ENCODE measurements around the gene CCSER1.

Gene CCSER1

GRCh38 chr4:90127223-90127705 lies at the start of gene CCSER1:
TSS of gene CCSER1 (plus strand) at chr4:90127394.
- DNase-seq (ENCODE audit: low read depth, low spot score) = no peak

GRCh38 chr4:90078440-90078839 lies 48.8 kb upstream of the CCSER1 start:
- DNase-seq (ENCODE audit: low read depth, low spot score) = no peak

- no peak for DNase-seq (ENCODE audit: low read depth, low spot score)
These were observed 47.1 kb upstream of the CCSER1 start for GRCh38 chr4:90080116-90080515.

DNA sequence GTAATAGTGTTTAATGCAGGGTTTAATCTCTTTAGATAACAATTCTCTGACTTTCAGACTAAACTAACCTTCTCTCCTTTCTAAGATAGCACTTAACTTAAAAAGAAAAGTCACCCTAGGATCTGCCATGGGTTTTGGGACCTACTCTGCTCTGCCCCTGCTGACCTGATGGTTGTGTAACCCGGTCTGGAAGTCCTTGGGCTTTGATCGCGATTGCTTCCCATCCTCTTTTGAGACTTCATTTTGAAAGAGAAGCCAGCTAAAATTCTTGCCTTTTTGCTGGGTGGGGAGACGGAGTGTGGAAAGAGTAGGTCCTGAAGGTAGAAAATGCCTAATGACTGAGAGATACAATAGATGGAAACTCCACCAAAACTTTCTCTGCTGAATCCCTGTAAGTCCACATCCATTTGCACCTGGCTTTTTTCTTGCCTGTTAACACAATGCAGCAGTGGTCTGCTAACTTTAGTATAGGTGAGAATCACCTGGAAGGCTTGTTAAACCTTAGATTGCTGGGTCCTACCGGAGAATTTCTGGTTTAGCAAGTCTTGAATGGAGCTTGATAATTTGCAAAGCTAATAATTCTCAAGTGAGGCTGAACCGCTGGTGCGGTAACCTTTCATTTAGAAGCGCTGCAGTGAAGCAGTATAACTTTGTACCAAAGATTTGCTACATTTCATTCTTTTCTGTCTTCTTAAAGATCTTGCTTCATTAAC lies 45.6 kb upstream of the CCSER1 start:
- DNase-seq (ENCODE audit: low read depth, low spot score) = no peak

DNA sequence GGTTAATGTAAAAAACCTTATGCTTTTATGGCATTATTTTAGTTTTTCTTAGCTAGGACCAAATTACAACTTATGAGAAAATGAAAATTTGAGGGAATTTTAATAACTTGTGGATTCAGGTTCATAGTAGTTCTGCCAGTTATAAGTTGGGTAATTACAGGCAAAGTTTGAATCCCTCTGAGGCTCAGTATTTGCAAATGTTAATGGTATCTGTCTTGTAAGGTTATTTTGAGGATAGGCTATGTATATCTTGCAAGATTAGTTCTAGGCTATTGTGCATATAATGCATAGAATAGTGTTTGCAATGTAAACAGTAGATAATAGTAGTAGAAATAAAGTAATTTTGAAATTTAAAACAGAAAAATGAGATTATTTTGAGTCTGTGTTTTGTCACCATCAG lies 44.7 kb upstream of the CCSER1 start:
- no peak for DNase-seq (ENCODE audit: low read depth, low spot score)

DNA sequence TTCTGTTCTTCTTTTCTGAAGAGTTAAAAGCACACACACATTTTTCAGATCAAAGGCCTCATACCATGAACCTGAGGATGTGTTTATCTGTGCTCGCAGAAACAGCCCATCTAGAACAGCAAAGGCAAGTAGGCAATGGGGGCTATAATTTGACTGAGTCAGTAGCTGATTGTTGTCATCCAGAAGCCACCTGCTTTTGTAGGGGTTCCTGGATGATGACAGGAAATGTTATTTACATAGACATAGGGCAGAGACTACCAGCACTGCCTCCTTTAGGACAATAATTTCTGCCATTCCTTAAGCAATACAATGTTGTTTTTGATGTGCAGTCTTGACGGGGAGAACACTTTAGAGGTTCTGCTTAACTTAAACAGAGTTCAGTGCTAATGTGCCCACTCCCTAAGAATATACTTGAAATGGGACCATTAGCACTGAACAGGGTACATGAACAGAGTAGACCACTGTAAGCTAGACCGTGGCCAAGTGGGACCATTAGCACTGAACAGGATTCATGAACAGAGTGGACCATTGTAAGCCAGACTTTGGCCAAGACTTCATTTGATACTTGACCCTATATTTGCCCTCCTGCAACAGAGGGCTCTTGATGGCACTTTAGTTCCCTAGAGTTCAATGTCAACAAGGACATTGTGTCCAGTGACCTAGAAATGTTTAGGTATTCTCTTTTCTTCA lies 42.8 kb upstream of the CCSER1 start:
- DNase-seq (ENCODE audit: low read depth, low spot score) = no peak

DNA sequence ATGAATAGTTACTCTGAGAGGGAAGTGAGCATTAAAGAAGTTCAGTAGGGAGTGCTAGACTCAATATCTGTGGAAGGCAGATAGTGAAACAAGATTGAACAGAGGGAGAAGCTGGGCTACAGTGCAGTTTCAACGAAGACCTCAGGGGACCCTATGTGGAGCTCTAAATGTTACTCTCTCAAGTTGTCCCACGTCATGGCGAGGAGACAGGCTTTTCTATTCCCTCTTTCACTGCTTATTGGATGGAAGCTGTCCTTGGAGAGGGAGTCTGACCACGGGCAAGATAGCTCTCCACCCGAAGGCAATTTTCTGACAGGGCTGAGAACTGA lies 42.3 kb upstream of the CCSER1 start:
- no peak for DNase-seq (ENCODE audit: low read depth, low spot score)

DNA sequence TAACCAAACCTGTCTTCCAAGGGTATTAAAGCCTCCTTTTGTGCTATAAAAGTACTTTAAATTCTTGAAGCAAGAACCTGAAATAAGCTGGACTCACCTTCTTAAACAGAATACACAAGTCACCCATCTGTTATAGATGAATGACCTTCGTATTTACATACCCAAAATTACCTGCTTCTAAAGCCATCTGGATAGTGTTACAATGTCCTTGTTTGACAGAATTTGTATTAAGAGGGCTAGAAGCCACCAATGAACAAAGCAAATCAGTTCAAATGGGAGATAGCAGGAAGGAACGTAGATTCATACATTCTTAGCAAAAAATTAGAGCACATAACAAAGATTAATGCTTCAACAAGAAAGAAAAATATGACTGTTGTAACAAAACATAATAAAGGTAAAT lies 33.7 kb upstream of the CCSER1 start:
- DNase-seq (ENCODE audit: low read depth, low spot score) = no peak

- no peak for DNase-seq (ENCODE audit: low read depth, low spot score)
These were observed 32.2 kb upstream of the CCSER1 start for GRCh38 chr4:90095000-90095399.

DNA sequence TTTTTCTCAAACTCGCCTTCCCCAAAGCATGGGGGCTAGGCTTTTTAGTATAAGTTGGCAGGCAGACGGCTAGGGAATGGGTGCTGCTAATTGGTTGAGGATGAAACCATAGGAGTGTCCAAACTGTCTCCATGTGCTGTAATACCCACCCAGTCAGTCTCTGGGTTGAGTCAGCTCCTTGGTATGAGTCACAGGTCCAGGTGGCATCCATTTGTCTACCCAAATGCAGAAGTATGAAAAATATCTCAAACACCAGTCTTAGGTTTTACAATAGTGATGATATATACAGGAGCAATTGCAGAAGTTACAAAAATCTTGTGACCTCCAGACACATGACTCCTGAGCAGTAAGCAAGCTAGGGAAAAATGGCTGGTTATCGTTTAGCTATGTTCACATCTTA lies 27.4 kb upstream of the CCSER1 start:
- no peak for DNase-seq (ENCODE audit: low read depth, low spot score)

- DNase-seq (ENCODE audit: low read depth, low spot score) = no peak
These were observed 23.2 kb upstream of the CCSER1 start for GRCh38 chr4:90103991-90104390.

DNA sequence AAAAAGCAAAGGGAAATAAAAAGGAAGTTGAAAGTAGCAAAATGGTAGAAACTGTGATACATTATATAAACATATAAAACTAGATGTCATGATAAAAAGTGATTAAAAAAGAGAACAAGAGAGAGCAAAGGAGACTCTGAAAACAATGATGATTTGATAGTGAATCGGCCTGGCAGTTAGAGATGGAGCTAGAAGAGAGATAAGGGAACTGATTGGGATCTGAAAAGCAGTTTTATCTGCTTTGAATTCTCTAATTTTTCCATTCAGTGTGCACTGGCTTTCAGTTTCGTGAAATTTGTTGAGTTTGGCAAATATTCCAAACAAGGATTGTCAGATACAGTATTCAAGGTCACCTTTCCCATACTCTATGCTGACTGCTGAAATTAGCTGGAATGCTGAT lies 21.9 kb upstream of the CCSER1 start:
- DNase-seq (ENCODE audit: low read depth, low spot score) = no peak

- no peak for DNase-seq (ENCODE audit: low read depth, low spot score)
These were observed 14.5 kb upstream of the CCSER1 start for GRCh38 chr4:90112715-90113114.

- no peak for DNase-seq (ENCODE audit: low read depth, low spot score)
These were observed 13.2 kb upstream of the CCSER1 start for GRCh38 chr4:90113881-90114457.

DNA sequence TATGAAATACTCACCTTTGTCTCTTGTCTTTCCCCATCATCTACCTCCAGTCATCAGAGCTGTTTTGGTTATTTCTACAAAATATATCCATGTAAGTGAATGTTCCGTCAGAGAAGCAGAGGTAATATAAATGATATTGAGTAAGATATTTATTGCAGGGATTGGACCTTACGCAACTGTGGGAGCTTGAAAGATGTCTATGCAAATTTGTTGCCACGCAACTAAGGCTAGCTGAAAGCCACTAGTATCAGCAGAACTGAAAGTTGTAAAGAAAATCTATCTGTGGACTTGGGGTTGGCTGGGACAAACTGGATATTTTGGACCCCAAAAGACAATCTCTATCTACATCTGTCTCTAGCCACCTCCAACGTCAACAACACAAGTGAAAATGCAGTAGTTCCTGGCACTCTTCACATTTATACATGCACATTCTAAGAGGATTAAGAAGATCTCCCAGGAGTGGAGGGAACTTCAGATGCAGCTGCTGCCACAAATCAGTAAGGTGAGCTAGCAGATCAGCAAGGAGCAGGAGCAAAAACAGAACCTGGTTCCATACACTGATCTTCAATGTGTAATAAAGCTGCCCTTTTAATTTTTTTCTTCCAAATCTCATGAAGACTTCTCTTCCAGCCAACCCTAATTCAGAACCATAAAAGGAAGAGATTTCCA lies 8.5 kb upstream of the CCSER1 start:
- DNase-seq (ENCODE audit: low read depth, low spot score) = no peak

DNA sequence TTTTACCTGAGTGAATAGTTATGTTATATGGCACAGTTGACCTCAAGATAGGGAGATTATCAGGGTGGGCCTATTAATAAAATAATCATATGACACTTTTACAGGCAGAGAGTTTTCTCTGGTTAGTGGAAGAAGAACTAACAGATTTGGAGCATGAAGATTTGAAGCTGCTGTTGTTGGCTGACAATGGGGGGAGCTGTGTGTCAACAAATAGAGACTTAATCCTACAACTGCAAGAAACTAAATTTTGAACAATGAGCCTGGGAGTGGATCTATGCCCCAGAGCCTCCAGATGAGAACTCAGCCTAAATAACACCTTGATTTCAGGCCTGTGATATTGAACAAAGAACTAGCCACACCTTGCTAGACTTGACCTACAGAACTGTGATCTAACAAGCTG lies 7.2 kb upstream of the CCSER1 start:
- DNase-seq (ENCODE audit: low read depth, low spot score) = no peak

DNA sequence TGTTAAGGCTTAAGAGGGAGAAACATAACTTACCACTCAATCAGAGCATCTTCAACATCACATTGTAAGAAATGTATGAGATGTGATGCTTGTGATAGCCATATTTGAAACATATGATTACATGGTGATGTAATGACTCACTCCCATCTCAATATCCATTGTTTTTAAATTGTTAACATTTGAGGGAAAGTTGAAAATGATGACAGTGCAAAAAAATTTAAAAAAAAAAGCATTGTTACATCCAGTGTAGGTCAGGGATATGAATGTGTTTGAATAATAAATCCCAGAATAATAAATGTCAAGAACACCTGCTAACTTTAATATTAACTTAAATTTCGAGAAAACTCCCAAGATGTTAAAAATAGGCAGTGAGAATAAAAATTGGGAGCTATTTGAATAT lies 6.4 kb upstream of the CCSER1 start:
- DNase-seq (ENCODE audit: low read depth, low spot score) = no peak

DNA sequence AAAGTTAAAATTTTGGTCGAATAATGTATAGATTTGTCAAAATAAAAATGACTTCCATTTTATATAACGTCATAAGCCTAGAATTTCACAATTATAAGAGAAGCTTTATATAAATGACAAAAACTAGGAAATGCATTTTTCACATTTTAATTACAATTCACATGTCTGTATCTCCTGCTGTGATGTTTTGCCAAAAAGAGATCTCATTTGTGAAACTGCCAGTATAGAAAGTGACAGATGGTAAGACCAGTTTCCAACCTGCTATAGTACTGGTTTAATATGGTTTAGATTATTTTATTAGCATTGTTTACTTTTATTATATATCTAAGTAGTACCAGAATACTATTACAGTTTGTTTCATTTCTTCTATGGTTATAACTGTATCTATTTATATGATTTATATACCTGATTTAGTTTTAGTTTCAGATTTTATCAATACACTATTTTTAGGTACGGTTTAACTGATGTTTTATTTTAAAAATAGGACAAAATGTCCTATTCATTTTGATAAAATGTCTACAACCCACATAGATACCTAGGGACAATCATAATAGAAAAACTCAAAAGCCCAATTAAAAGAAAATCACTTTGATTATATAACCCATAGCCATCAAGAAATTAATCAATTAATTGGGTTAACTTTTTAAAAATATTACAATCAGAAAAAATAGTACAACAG lies 5.4 kb upstream of the CCSER1 start:
- no peak for DNase-seq (ENCODE audit: low read depth, low spot score)

DNA sequence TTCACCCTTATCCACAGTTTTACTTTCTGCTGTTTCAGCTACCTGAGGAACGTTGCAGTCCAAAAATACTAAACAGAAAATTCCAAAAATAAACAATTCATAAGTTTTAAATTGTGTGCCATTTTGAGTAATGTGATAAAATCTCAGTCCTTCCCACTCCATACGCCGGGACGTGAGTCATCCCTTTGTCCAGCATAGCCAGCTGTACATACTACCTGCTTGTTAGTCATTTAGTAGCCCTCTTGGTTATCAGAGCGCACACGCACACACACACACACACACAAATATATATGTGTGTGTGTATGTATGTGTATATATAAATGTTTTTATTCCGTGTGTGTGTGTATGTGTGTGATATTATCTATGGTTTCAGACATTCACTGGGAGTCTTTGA lies 4.8 kb upstream of the CCSER1 start:
- no peak for DNase-seq (ENCODE audit: low read depth, low spot score)

- DNase-seq (ENCODE audit: low read depth, low spot score) = no peak
These were observed 2.9 kb upstream of the CCSER1 start for GRCh38 chr4:90124276-90124675.

DNA sequence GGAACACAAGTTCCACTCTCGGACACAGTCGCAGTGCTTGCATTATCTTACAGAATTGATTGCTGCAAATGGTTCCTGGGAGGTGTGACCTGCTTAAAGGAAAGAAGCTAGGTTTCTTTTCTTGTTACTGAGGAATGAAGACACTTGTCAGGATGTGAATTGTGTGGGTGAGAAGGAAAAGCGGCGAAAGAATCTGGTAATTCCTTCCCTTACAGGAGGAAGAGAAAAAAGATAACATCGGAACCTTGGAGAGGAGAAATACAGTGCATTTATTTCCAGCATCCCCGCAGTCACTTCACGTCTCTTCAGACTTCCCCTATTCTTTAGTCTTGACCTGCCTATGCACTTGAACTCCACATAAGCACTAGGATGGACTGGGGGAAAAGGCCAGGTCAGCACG lies 389 bp upstream of the CCSER1 start:
- DNase-seq (ENCODE audit: low read depth, low spot score) = no peak

DNA sequence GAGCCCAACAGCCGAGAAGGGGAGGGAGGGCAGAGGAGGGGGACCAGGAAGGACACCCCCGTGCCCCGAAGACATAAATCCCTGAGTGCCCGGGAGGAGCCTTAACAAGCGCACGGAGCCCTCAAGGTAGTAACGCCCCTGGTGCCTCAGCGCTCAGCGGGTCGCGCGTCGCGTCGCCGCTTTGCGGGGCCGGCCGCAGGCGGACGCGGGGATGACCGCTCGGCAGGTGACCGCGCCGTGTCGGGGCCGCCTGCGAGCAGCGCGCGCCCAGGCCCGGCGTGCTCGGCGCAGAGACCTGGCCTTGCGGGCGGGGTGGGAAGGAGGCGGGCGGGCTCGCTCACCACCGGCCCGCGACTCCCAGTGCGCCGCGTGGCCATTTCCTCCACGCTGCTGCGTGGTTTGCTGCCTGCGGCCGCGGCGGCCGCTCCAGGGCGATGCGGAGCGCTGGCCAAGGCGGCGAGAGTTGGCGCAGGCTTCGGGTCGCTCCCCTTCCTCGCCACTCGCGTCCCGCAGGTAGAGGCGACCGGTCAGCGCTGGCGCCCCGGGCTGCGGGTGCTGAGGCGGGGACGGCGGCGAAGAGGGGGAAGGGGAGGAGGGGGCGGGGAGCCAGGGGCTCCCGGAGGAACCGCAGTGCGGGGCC lies 632 bp downstream of the CCSER1 start:
- no peak for DNase-seq (ENCODE audit: low read depth, low spot score)

Measured in iPS DF 19.7 (cell line).